ENCODE results near the gene PRDM16. TPM values are rescaled to one million over a fixed set of nuclear protein-coding genes. Genes with fewer than 3 reads are reported as not detected.

Gene PRDM16
- total and polyA plus RNA-seq, 2 of the 4 experiments (the other 2 are of a cell fraction), result 0.02 TPM; not detected in 1

GRCh38 chr1:3466366-3467075, 397.5 kb downstream of the PRDM16 start:
- in situ Hi-C loops (cut with MboI; ENCODE audit: low sequenced_read_pairs) (no loop called here), intact Hi-C loops (cut with micrococcal nuclease) (no loop called here), dilution Hi-C loops (cut with HindIII; ENCODE audit: low sequenced_read_pairs, unreplicated experiment) (no loop called here)
- TF ChIP-seq ELK1 (IDR thresholded peaks at IDR 0.05; ENCODE audit: borderline replicate concordance, low read depth, low read length) (no peak), MAZ (IDR thresholded peaks at IDR 0.05; ENCODE audit: borderline replicate concordance, low read depth, low read length) (no peak), CHD1 (IDR thresholded peaks at IDR 0.05; ENCODE audit: low read depth, low read length) (no peak), MXI1 (IDR thresholded peaks at IDR 0.05; ENCODE audit: borderline replicate concordance, low read depth, low read length) (no peak), CEBPB (IDR thresholded peaks at IDR 0.05; ENCODE audit: low read depth, low read length) (no peak), RCOR1 (IDR thresholded peaks at IDR 0.05; ENCODE audit: insufficient replicate concordance, low read length) (no peak), POLR2A (IDR thresholded peaks at IDR 0.05; ENCODE audit: low read depth, low read length) (no peak), NFE2L2 (IDR thresholded peaks at IDR 0.05; ENCODE audit: low read depth, low read length) (no peak), FOS (IDR thresholded peaks at IDR 0.05; ENCODE audit: low read depth, low read length) (no peak), MAFK (IDR thresholded peaks at IDR 0.05; ENCODE audit: low read depth, low read length) (no peak), RAD21 (IDR thresholded peaks at IDR 0.05; ENCODE audit: low read length) (no peak), BHLHE40 (IDR thresholded peaks at IDR 0.05; ENCODE audit: low read depth, low read length) (no peak), RFX5 (IDR thresholded peaks at IDR 0.05; ENCODE audit: low read depth, low read length) (no peak), USF2 (IDR thresholded peaks at IDR 0.05; ENCODE audit: low read depth, low read length) (no peak), CTCF (conservative IDR thresholded peaks at IDR 0.05; ENCODE audit: low read depth, low read length) (no peak), SMC3 (IDR thresholded peaks at IDR 0.05; ENCODE audit: low read depth, low read length) (no peak)
- Histone ChIP-seq H4K20me1 (ENCODE audit: insufficient read depth, low read length) (no peaks in the 10 kb centered on the region; the same call in 1 of the 2 replicates), H2AK5ac (ENCODE audit: low read depth, low read length) (no peak overlapping the region), H3K9me1 (ENCODE audit: insufficient read depth, low read length) (no peaks in the 10 kb centered on the region), H2BK120ac (ENCODE audit: low read depth, low read length) (no peak overlapping the region), H2AFZ (replicated peaks; ENCODE audit: low read length, poor library complexity) (no peak overlapping the region), H3K4me2 (ENCODE audit: low read depth, low read length) (no peak overlapping the region), H3K9me3 (ENCODE audit: control insufficient read depth, insufficient read depth, low read length) (no peaks in the 10 kb centered on the region), H3K27me3 (ENCODE audit: control insufficient read depth, insufficient read depth, low read length) (peaks cover 7% of the 10 kb centered on the region), H3K4ac (ENCODE audit: low read depth, low read length) (no peak overlapping the region), H3K56ac (ENCODE audit: extremely low read depth, insufficient read depth, low read length) (no peak overlapping the region), H3K79me1 (ENCODE audit: low read depth in 1 of 2, low read length in 2 of 2) (no peaks in the 10 kb centered on the region), H2BK5ac (ENCODE audit: low read depth, low read length, poor library complexity, severe bottlenecking) (no peak overlapping the region), H3K9ac (ENCODE audit: low read depth, low read length) (no peak overlapping the region), H2BK20ac (ENCODE audit: low read depth, low read length) (no peak overlapping the region), H2BK15ac (ENCODE audit: low read depth, low read length) (no peak overlapping the region), H3K4me3 (ENCODE audit: insufficient read depth, low read depth, low read length) (no peak overlapping the region), H4K5ac (ENCODE audit: low read depth, low read length) (no peak overlapping the region), H2AK9ac (replicated peaks; ENCODE audit: low read depth, low read length, poor library complexity) (no peak overlapping the region), H3K14ac (replicated peaks; ENCODE audit: low read depth, low read length) (no peak overlapping the region), H4K91ac (ENCODE audit: insufficient read depth, low read depth, low read length) (no peak overlapping the region), H3K4me1 (ENCODE audit: control insufficient read depth, insufficient read depth, low read length) (peaks cover 2% of the 10 kb centered on the region), H4K8ac (ENCODE audit: low read depth in 2 of 2, low read length in 2 of 2) (no peak overlapping the region), H3K27ac (ENCODE audit: insufficient read depth, low read length) (no peak overlapping the region), H3K23ac (ENCODE audit: low read depth, low read length) (no peak overlapping the region), H3K18ac (ENCODE audit: low read depth, low read length) (no peak overlapping the region), H3K36me3 (ENCODE audit: control insufficient read depth, insufficient read depth, low read length) (no peaks in the 10 kb centered on the region)
- no peak for DNase-seq
- no TSS peak for BruUV-seq (replicated peaks)
- POLR2A ChIA-PET (ENCODE audit: unreplicated experiment), result no interaction called here
- 88% methylated on average over 5 of the region's 16 CpGs; no CpG with 5 or more reads in 1 of the 2 experiments for WGBS, 2 experiments (ENCODE audit: extremely low coverage in 2 of 2, insufficient read length in 1 of 2)
- CTCF ChIA-PET, result no interaction called here
- ATAC-seq (ENCODE audit: low read depth), result no peak
